ENCODE measurements around the gene RASSF5. TPM values are rescaled to one million over a fixed set of nuclear protein-coding genes. Genes with fewer than 3 reads are reported as not detected.

The RASSF5 gene
- polyA plus RNA-seq, 1 donor (not counting 4 experiments of a cell fraction or from before 2014, with no cell fraction given), result 2.4 TPM

- Histone ChIP-seq H3K36me3 (ENCODE audit: control insufficient read depth in 2 of 2, extremely low read depth in 1 of 2, insufficient read depth in 2 of 2, low read length in 2 of 2) (no peaks in the 10 kb centered on the region), H3K4me2 (ENCODE audit: control insufficient read depth, extremely low read depth, insufficient read depth, low read depth, low read length) (no peak overlapping the region), H3K9ac (ENCODE audit: control insufficient read depth, extremely low read depth, insufficient read depth, low read length) (no peak overlapping the region), H2AFZ (ENCODE audit: control insufficient read depth, low read length) (no peak overlapping the region), H3K9me1 (ENCODE audit: control insufficient read depth, extremely low read depth, insufficient read depth, low read length) (no peaks in the 10 kb centered on the region), H3K4me1 (ENCODE audit: control insufficient read depth, extremely low read depth, insufficient read depth, low read length) (peaks cover 13% of the 10 kb centered on the region), H4K20me1 (ENCODE audit: control insufficient read depth, extremely low read depth, insufficient read depth, low read length) (no peaks in the 10 kb centered on the region), H3K27me3 (ENCODE audit: control insufficient read depth, extremely low read depth, insufficient read depth, low read length) (no peaks in the 10 kb centered on the region), H3K79me2 (ENCODE audit: control insufficient read depth, insufficient read depth, low read length) (no peaks in the 10 kb centered on the region), H3K27ac (ENCODE audit: control insufficient read depth, insufficient read depth, low read length) (no peak overlapping the region), H3K9me3 (ENCODE audit: control insufficient read depth, low read depth, low read length) (no peaks in the 10 kb centered on the region), H3K4me3 (ENCODE audit: control insufficient read depth in 2 of 3, extremely low read depth in 1 of 3, insufficient read depth in 2 of 3, low read depth in 1 of 3, low read length in 3 of 3) (no peak overlapping the region)
- TF ChIP-seq EZH2 (IDR thresholded peaks at IDR 0.05; ENCODE audit: low read length) (no peak), CTCF (optimal IDR thresholded peaks at IDR 0.05 in 1 of 3, IDR thresholded peaks at IDR 0.05 in 1 of 3, conservative IDR thresholded peaks at IDR 0.05 in 1 of 3; ENCODE audit: extremely low read depth in 1 of 3, insufficient read depth in 2 of 3, low read length in 3 of 3) (no peak)
- dilution Hi-C loops (cut with MboI; ENCODE audit: extremely low pct_ligation_motif_present, low sequenced_read_pairs), result no loop called here
- FAIRE-seq, result no peak
- no peak for DNase-seq (ENCODE audit: low read depth, low spot score)
Observed at GRCh38 chr1:206559672-206559995, 52.3 kb downstream of the RASSF5 start.

- H3K36me3 ChIP-seq (ENCODE audit: control insufficient read depth in 2 of 2, extremely low read depth in 1 of 2, insufficient read depth in 2 of 2, low read length in 2 of 2), result no peaks in the 10 kb centered on the region
- FAIRE-seq (no peak), DNase-seq (ENCODE audit: low read depth, low spot score) (no peak)
- H3K27ac ChIP-seq (ENCODE audit: control insufficient read depth, insufficient read depth, low read length), result no peak overlapping the region
- no peak for TF ChIP-seq CTCF (optimal IDR thresholded peaks at IDR 0.05 in 1 of 3, IDR thresholded peaks at IDR 0.05 in 1 of 3, conservative IDR thresholded peaks at IDR 0.05 in 1 of 3; ENCODE audit: extremely low read depth in 1 of 3, insufficient read depth in 2 of 3, low read length in 3 of 3)
- TF ChIP-seq EZH2 (IDR thresholded peaks at IDR 0.05; ENCODE audit: low read length), result no peak
- dilution Hi-C loops (cut with MboI; ENCODE audit: extremely low pct_ligation_motif_present, low sequenced_read_pairs), result no loop called here
- H3K9ac ChIP-seq (ENCODE audit: control insufficient read depth, extremely low read depth, insufficient read depth, low read length), result no peak overlapping the region
- no peaks in the 10 kb centered on the region for H3K9me1 ChIP-seq (ENCODE audit: control insufficient read depth, extremely low read depth, insufficient read depth, low read length)
- no peak overlapping the region for H2AFZ ChIP-seq (ENCODE audit: control insufficient read depth, low read length)
- no peaks in the 10 kb centered on the region for H3K27me3 ChIP-seq (ENCODE audit: control insufficient read depth, extremely low read depth, insufficient read depth, low read length)
- H3K79me2 ChIP-seq (ENCODE audit: control insufficient read depth, insufficient read depth, low read length), result no peaks in the 10 kb centered on the region
- H3K4me3 ChIP-seq (ENCODE audit: control insufficient read depth in 2 of 3, extremely low read depth in 1 of 3, insufficient read depth in 2 of 3, low read depth in 1 of 3, low read length in 3 of 3), result no peak overlapping the region
- H3K4me2 ChIP-seq (ENCODE audit: control insufficient read depth, extremely low read depth, insufficient read depth, low read depth, low read length), result no peak overlapping the region
- no peaks in the 10 kb centered on the region for H3K9me3 ChIP-seq (ENCODE audit: control insufficient read depth, low read depth, low read length)
- H4K20me1 ChIP-seq (ENCODE audit: control insufficient read depth, extremely low read depth, insufficient read depth, low read length), result no peaks in the 10 kb centered on the region
- peaks cover 13% of the 10 kb centered on the region for H3K4me1 ChIP-seq (ENCODE audit: control insufficient read depth, extremely low read depth, insufficient read depth, low read length)
Observed at GRCh38 chr1:206560007-206560716, 52.8 kb downstream of the RASSF5 start.

Data from keratinocyte (primary cell).